PC-9 (cell line): ENCODE data around the gene TIAM2. TPM values are rescaled to one million over a fixed set of nuclear protein-coding genes. Genes with fewer than 3 reads are reported as not detected.
"Not testable (repeated sequence)": the region's sequence is repeated elsewhere in the genome, so short reads cannot be mapped to it uniquely, and the experiment has no call there.

Source experiments
- BruUV-seq: library from RNA; stranded (reverse); fragments of 400-500 nt; replicated peaks from 2 replicates; lab custom pipeline; 2021; lab: Mats Ljungman, UMichigan
- CTCF ChIA-PET: fragments of 300-600 bp; sonication (Branson Sonifier 250); formaldehyde crosslinking; loops from one replicate; lab custom pipeline; 2022; ENCODE audit warnings: antibody characterized with exemption; lab: Charles Lee
- POLR2A ChIA-PET: fragments of 300-600 bp; sonication (Branson Sonifier 250); formaldehyde crosslinking; loops from one replicate; lab custom pipeline; 2022; ENCODE audit warnings: antibody characterized with exemption; ENCODE audit not compliant: unreplicated experiment; lab: Charles Lee
- DNase-seq, 2 experiments: peaks; one replicate each; pipeline versions ENCODE4 v3.0.0 to v3.0.0-alpha.2; 2015 to 2022; ENCODE audit warnings: mixed read lengths in 1 of 2
- H2AFZ ChIP-seq: fragments of 200-600 bp; sonication (generic); 2 replicates; pipeline ENCODE4 v1.8.1; 2017; ENCODE audit warnings: antibody characterized with exemption
- H3F3A ChIP-seq: fragments of 200-600 bp; sonication (generic); 2 replicates; pipeline ENCODE4 v1.8.1; 2017; ENCODE audit warnings: antibody characterized with exemption, mild to moderate bottlenecking, low read depth; ENCODE audit not compliant: insufficient read depth
- H3K27ac ChIP-seq: fragments of 200-600 bp; sonication (generic); 2 replicates; pipeline ENCODE4 v1.6.1; 2016; ENCODE audit warnings: mixed run types
- H3K27me3 ChIP-seq: fragments of 200-600 bp; sonication (generic); 2 replicates; pipeline ENCODE4 v1.6.1; 2016; ENCODE audit warnings: low read depth, mixed run types; ENCODE audit not compliant: insufficient read depth
- H3K36me3 ChIP-seq: fragments of 200-600 bp; sonication (generic); 2 replicates; pipeline ENCODE4 v1.6.1; 2016; ENCODE audit warnings: low read depth, mixed run types
- H3K4me1 ChIP-seq: fragments of 200-600 bp; sonication (generic); replicated peaks from 2 replicates; pipeline ENCODE4 v1.6.1; 2016; ENCODE audit warnings: mixed run types; ENCODE audit not compliant: insufficient read depth
- H3K4me2 ChIP-seq: fragments of 200-600 bp; sonication (generic); 2 replicates; pipeline ENCODE4 v1.6.1; 2017; ENCODE audit warnings: mixed run types
- H3K4me3 ChIP-seq: fragments of 200-600 bp; sonication (generic); 2 replicates; pipeline ENCODE4 v1.6.1; 2016; ENCODE audit warnings: mixed run types
- H3K79me2 ChIP-seq: fragments of 200-600 bp; sonication (generic); 2 replicates; pipeline ENCODE4 v1.6.1; 2017; ENCODE audit warnings: low read depth, mixed run types
- H3K9me2 ChIP-seq: fragments of 200-600 bp; sonication (generic); 2 replicates; pipeline ENCODE4 v1.8.1; 2017; ENCODE audit warnings: mild to moderate bottlenecking; ENCODE audit not compliant: insufficient read depth
- H3K9me3 ChIP-seq: fragments of 200-600 bp; sonication (generic); 2 replicates; pipeline ENCODE4 v1.8.1; 2016; ENCODE audit warnings: low read depth; ENCODE audit not compliant: insufficient read depth
- H4K20me1 ChIP-seq: fragments of 200-600 bp; sonication (generic); 2 replicates; pipeline ENCODE4 v1.8.1; 2017; ENCODE audit not compliant: insufficient read depth
- CTCF ChIP-seq: fragments of 200-600 bp; sonication (generic); conservative IDR thresholded peaks from 2 replicates; pipeline ENCODE4 v1.6.1; 2017; ENCODE audit warnings: mixed run types, antibody characterized with exemption, mild to moderate bottlenecking, moderate library complexity
- EZH2 ChIP-seq: fragments of 200-600 bp; sonication (generic); IDR thresholded peaks from 2 replicates; pipeline ENCODE4 v1.8.0; 2017; ENCODE audit warnings: antibody characterized with exemption, low read depth
- intact Hi-C: fragments of 100-400 bp; cut with micrococcal nuclease; formaldehyde crosslinking; loops from one replicate; pipeline ENCODE4 v1.10.0; 2022; ENCODE audit not compliant: unreplicated experiment
- total RNA-seq: library from RNA; stranded (reverse); gene quantifications from 2 replicates; pipeline ENCODE4 v1.2.3, GENCODE V29; 2021

The TIAM2 gene
- total RNA-seq, 1 experiment from 2014 or later = 11.4 TPM

- Histone ChIP-seq H3K9me2 (no peaks in the 10 kb centered on the region), H4K20me1 (no peaks in the 10 kb centered on the region), H3F3A (no peaks in the 10 kb centered on the region), H2AFZ (no peak overlapping the region), H3K4me2 (no peak overlapping the region), H3K9me3 (no peaks in the 10 kb centered on the region), H3K27me3 (no peaks in the 10 kb centered on the region), H3K36me3 (no peaks in the 10 kb centered on the region), H3K79me2 (no peaks in the 10 kb centered on the region), H3K4me1 (no peaks in the 10 kb centered on the region; the same call in 1 of the 2 replicates), H3K27ac (no peak overlapping the region), H3K4me3 (no peak overlapping the region)
- TF ChIP-seq EZH2 (no peak), CTCF (no peak)
- no peak for DNase-seq
- ChIA-PET POLR2A (no interaction called here), CTCF (no interaction called here)
- BruUV-seq = no TSS peak
- intact Hi-C loops = no loop called here
Observed at GRCh38 chr6:155216312-155217046, 221.4 kb downstream of the TIAM2 start.

- POLR2A ChIA-PET, H3K36me3 ChIP-seq, H3K27ac ChIP-seq, DNase-seq, H3K9me2 ChIP-seq, H3K4me1 ChIP-seq, H3K9me3 ChIP-seq, H4K20me1 ChIP-seq, H3K4me3 ChIP-seq, H3K79me2 ChIP-seq, H3F3A ChIP-seq, H3K27me3 ChIP-seq, H3K4me2 ChIP-seq, CTCF ChIA-PET, intact Hi-C loops, H2AFZ ChIP-seq, BruUV-seq: not testable (repeated sequence)
Observed at GRCh38 chr6:155218711-155219110, 223.6 kb downstream of the TIAM2 start.

- Histone ChIP-seq H3K4me1 (peaks cover 13% of the 10 kb centered on the region), H2AFZ (no peak overlapping the region), H3K79me2 (no peaks in the 10 kb centered on the region), H3K4me2 (no peak overlapping the region), H3K9me3 (no peaks in the 10 kb centered on the region), H3K36me3 (no peaks in the 10 kb centered on the region), H4K20me1 (no peaks in the 10 kb centered on the region), H3K9me2 (no peaks in the 10 kb centered on the region), H3K27me3 (no peaks in the 10 kb centered on the region), H3F3A (peaks cover 9% of the 10 kb centered on the region), H3K4me3 (no peak overlapping the region), H3K27ac (no peak overlapping the region)
- TF ChIP-seq EZH2 (no peak), CTCF (no peak)
- POLR2A ChIA-PET = no interaction called here
- intact Hi-C loops = no loop called here
- no peak for DNase-seq
- CTCF ChIA-PET = no interaction called here
- no TSS peak for BruUV-seq
Observed at GRCh38 chr6:155219299-155219698, 224.2 kb downstream of the TIAM2 start.
